ENCODE data around the gene ADAMTS17.

The ADAMTS17 gene

DNA sequence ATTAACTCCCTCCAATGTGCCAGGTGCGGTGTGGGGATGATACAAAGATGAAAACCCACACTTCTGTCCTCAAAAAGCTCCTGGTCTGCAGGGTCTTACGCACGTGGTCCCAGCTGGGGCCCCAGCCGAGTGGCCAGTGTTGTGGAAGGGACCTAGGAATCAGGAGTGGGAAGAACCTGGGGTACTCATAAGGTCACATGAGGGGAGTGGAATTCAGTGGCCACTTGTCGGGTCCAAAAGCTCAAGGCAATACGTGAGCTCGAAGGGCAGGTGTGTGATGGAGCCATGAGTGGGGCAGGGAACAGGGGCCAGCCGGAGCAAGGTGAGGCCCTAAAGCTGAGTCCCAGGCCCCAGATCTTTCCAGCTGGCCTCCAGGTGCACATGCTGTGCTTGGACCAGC is 348.5 kb downstream of the ADAMTS17 start:
- H3K4me3 ChIP-seq (ENCODE audit: low read depth, low read length), result no peak overlapping the region
- DNase-seq (ENCODE audit: low read depth, low spot score), result no peak
- in situ Hi-C loops (cut with HindIII; ENCODE audit: low sequenced_read_pairs), result no loop called here
- TF ChIP-seq, protein P1, sequence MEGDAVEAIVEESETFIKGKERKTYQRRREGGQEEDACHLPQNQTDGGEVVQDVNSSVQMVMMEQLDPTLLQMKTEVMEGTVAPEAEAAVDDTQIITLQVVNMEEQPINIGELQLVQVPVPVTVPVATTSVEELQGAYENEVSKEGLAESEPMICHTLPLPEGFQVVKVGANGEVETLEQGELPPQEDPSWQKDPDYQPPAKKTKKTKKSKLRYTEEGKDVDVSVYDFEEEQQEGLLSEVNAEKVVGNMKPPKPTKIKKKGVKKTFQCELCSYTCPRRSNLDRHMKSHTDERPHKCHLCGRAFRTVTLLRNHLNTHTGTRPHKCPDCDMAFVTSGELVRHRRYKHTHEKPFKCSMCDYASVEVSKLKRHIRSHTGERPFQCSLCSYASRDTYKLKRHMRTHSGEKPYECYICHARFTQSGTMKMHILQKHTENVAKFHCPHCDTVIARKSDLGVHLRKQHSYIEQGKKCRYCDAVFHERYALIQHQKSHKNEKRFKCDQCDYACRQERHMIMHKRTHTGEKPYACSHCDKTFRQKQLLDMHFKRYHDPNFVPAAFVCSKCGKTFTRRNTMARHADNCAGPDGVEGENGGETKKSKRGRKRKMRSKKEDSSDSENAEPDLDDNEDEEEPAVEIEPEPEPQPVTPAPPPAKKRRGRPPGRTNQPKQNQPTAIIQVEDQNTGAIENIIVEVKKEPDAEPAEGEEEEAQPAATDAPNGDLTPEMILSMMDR (IDR thresholded peaks at IDR 0.05; ENCODE audit: low read depth, low read length), result no peak

DNA sequence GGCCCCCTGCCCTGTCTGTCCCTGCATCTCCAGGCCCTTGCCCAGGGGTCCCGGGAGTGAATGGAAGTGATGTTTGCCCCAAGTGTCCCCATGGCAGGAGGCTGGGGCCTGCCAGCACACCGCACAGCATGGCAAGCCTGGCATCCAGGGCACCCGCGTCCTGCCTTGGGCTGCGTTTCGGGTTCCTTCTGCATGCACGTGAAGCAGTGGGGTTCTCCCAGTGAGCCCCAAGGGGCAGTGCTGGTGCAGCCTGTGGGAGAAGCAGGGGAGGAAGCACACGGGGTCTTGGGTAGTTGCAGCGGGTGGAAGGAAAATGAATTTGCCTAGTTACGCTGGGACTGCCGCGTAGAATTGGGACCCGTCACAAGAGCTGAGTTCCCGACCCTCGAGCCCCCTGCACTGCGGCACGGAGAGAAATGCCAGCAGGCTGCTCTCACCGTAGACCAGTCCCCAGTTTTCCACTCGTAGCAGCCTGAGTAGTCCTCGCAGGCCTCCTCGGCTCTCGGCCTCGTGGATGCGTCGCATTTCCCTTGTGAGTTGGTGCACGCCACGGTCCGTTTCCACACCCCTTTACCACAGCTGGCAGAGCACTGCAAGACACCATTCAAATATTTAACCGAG is 349.1 kb downstream of the ADAMTS17 start:
- no peak for DNase-seq (ENCODE audit: low read depth, low spot score)
- in situ Hi-C loops (cut with HindIII; ENCODE audit: low sequenced_read_pairs), result no loop called here
- no peak overlapping the region for H3K4me3 ChIP-seq (ENCODE audit: low read depth, low read length)
- TF ChIP-seq, protein P1 (IDR thresholded peaks at IDR 0.05; ENCODE audit: low read depth, low read length), result no peak

DNA sequence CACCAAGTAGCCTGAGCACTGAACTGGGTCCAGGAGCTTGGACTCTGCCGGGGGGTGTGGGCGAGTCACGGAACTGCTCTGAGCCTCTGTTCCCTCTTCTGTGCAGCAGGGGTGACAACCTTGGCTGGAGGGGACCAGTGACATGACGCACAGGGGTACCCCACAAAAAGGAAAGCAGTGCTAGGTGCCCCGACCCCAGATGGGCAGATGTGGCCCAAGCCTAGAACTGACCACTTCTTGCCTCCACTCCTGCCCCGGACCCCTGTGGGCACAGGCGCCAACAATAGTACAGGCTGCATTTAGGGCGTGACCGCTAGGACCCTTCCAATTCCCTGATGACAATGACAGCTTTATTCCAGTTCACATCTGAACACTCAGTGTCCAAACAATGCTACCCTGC is 352.7 kb downstream of the ADAMTS17 start:
- TF ChIP-seq, protein P1 (IDR thresholded peaks at IDR 0.05; ENCODE audit: low read depth, low read length), result no peak
- H3K4me3 ChIP-seq (ENCODE audit: low read depth, low read length), result no peak overlapping the region
- in situ Hi-C loops (cut with HindIII; ENCODE audit: low sequenced_read_pairs), result no loop called here
- DNase-seq (ENCODE audit: low read depth, low spot score), result no peak

DNA sequence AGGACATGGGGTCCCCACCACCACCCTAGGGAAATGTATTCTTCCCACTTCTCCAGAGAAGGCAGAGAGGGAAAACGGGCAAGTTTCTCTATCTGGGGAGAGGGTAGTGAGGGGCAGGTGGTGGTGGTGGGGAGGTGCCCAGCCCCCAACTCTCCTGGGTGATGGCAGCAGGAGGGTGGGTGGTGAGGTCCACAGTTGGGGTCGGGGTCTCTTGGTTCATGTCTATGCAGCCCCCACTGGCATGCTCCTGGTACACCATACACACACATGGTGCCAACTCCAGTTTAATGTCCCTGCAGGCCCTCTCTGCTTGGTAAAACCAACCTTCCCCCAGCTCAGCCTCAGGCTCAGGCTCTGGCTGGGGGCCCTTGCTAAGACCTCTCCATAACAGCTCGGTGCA is 354.1 kb downstream of the ADAMTS17 start:
- H3K4me3 ChIP-seq (ENCODE audit: low read depth, low read length), result no peak overlapping the region
- in situ Hi-C loops (cut with HindIII; ENCODE audit: low sequenced_read_pairs), result no loop called here
- DNase-seq (ENCODE audit: low read depth, low spot score), result no peak
- TF ChIP-seq, protein P1 (IDR thresholded peaks at IDR 0.05; ENCODE audit: low read depth, low read length), result no peak

DNA sequence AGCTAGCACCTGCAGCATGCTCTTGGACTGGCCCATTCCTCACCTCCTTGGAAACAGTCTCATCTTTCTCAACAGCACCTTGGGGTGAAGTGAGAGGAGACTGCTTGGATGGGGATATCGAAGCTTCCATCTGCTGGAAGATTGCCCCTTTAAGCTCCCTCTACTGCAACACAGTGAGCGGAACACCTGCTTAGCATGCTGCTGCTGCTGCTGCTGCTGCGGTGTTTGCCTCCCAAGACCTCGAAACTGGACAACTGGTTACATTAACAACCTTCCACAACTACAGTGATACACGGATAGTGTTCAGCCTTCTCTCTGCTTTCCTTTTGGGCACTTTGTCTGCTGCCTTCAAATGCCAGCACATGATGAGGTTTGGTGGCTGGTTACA is 354.7 kb downstream of the ADAMTS17 start:
- in situ Hi-C loops (cut with HindIII; ENCODE audit: low sequenced_read_pairs), result no loop called here
- no peak for DNase-seq (ENCODE audit: low read depth, low spot score)
- H3K4me3 ChIP-seq (ENCODE audit: low read depth, low read length), result no peak overlapping the region
- TF ChIP-seq, protein P1 (IDR thresholded peaks at IDR 0.05; ENCODE audit: low read depth, low read length), result no peak

DNA sequence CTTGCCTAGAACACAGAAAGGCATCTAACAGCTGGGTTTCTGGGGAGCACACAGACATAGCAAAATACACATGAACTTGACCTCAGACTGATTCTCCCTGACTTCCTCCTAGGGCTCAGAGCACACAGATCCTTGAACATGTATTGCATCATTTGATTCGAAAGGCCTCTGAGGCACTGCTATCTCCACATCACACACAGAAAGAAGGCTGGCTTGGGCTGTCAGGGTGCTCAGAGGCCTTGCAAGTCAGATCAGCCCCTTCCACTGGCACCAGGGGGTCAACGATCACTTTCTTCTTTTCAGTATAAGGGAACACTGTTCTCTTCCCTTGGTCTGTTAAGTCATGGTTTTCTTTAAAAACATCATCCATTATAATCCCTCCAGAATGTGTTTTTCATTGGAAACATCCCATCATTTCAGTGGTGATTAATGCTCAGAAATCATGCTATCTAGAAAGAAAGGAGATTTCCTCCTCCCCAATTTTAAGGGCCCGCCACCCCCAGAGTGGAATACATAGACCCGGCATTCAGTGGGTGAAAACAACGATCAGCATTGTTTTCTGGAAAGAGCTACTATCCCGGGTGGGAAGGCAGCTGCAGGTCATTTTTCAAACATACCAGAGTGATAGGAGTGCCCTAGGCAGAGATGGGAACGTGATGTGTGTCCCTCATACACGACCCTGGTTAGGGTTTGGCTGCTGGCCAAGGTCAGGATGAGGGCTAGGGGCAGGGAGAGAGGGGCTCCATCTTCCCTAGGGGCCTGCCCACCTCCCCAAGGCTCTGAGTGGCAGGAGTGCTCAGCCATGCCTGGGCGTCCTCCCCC is 355.3 kb downstream of the ADAMTS17 start:
- no peak for DNase-seq (ENCODE audit: low read depth, low spot score)
- in situ Hi-C loops (cut with HindIII; ENCODE audit: low sequenced_read_pairs), result no loop called here
- TF ChIP-seq, protein P1 (IDR thresholded peaks at IDR 0.05; ENCODE audit: low read depth, low read length), result no peak
- H3K4me3 ChIP-seq (ENCODE audit: low read depth, low read length), result no peak overlapping the region

Data from astrocyte of the spinal cord (primary cell).